ENCODE data around the gene TMEM150A. TPM values are rescaled to one million over a fixed set of nuclear protein-coding genes. Genes with fewer than 3 reads are reported as not detected.

Gene TMEM150A
- total and polyA plus RNA-seq, 2 of the 4 experiments (the other 2 are of a cell fraction) = 4.8 to 16.3 TPM

GRCh38 chr2:85564144-85564563 is 38.3 kb downstream of the TMEM150A start:
- H3K4ac ChIP-seq (ENCODE audit: low read depth, low read length) = no peak overlapping the region
- no peak overlapping the region for H2AK9ac ChIP-seq (replicated peaks; ENCODE audit: low read depth, low read length, poor library complexity)
- no peaks in the 10 kb centered on the region for H3K9me3 ChIP-seq (ENCODE audit: control insufficient read depth, insufficient read depth, low read length)
- H2BK20ac ChIP-seq (ENCODE audit: low read depth, low read length) = no peak overlapping the region
- dilution Hi-C loops (cut with HindIII; ENCODE audit: low sequenced_read_pairs, unreplicated experiment) = no loop called here
- no peak overlapping the region for H3K4me3 ChIP-seq (ENCODE audit: insufficient read depth, low read depth, low read length)
- H3K23ac ChIP-seq (ENCODE audit: low read depth, low read length) = no peak overlapping the region
- no peak overlapping the region for H3K14ac ChIP-seq (replicated peaks; ENCODE audit: low read depth, low read length)
- intact Hi-C loops (cut with micrococcal nuclease) = loop anchor here (5.0 kb wide), 1 partner anchor 38 kb away; the partner anchor contains the start of gene TMEM150A
- in situ Hi-C loops (cut with MboI; ENCODE audit: low sequenced_read_pairs) = no loop called here
- no peak overlapping the region for H3K9ac ChIP-seq (ENCODE audit: low read depth, low read length)
- DNase-seq (no peak), ATAC-seq (ENCODE audit: low read depth) (no peak)
- H2AK5ac ChIP-seq (ENCODE audit: low read depth, low read length) = no peak overlapping the region
- H2AFZ ChIP-seq (replicated peaks; ENCODE audit: low read length, poor library complexity) = no peak overlapping the region
- peaks cover 3% of the 10 kb centered on the region; the same call in 1 of the 2 replicates for H3K4me1 ChIP-seq (ENCODE audit: control insufficient read depth, insufficient read depth, low read length)
- BruUV-seq (replicated peaks) = no TSS peak
- no peaks in the 10 kb centered on the region for H3K9me1 ChIP-seq (ENCODE audit: insufficient read depth, low read length)
- H2BK5ac ChIP-seq (ENCODE audit: low read depth, low read length, poor library complexity, severe bottlenecking) = no peak overlapping the region
- no CpG with 5 or more reads among the region's 5 CpGs for WGBS, 2 experiments (ENCODE audit: extremely low coverage in 2 of 2, insufficient read length in 1 of 2)
- H3K56ac ChIP-seq (ENCODE audit: extremely low read depth, insufficient read depth, low read length) = no peak overlapping the region
- H2BK15ac ChIP-seq (ENCODE audit: low read depth, low read length) = no peak overlapping the region
- ChIA-PET POLR2A (ENCODE audit: unreplicated experiment) (interaction anchor here (0.6 kb wide), 1 partner anchor 245 kb away, joined by 4 read pairs; no protein-coding TSS in a partner anchor), CTCF (interaction anchor here (0.7 kb wide), 1 partner anchor 140 kb away, joined by 3 read pairs; no protein-coding TSS in a partner anchor)
- no peak overlapping the region for H4K91ac ChIP-seq (ENCODE audit: insufficient read depth, low read depth, low read length)
- no peak overlapping the region for H4K5ac ChIP-seq (ENCODE audit: low read depth, low read length)
- H4K8ac ChIP-seq (ENCODE audit: low read depth in 2 of 2, low read length in 2 of 2) = no peak overlapping the region
- H2BK120ac ChIP-seq (ENCODE audit: low read depth, low read length) = no peak overlapping the region
- no peaks in the 10 kb centered on the region for H3K36me3 ChIP-seq (ENCODE audit: control insufficient read depth, insufficient read depth, low read length)
- no peak overlapping the region for H3K18ac ChIP-seq (ENCODE audit: low read depth, low read length)
- no peak overlapping the region for H3K4me2 ChIP-seq (ENCODE audit: low read depth, low read length)
- H3K27me3 ChIP-seq (ENCODE audit: control insufficient read depth, insufficient read depth, low read length) = no peaks in the 10 kb centered on the region
- peaks cover 5 to 21% of the 10 kb centered on the region in 2 experiments for H3K79me1 ChIP-seq (ENCODE audit: low read depth in 1 of 2, low read length in 2 of 2)
- no peaks in the 10 kb centered on the region for H4K20me1 ChIP-seq (ENCODE audit: insufficient read depth, low read length)
- no peak overlapping the region for H3K27ac ChIP-seq (ENCODE audit: insufficient read depth, low read length)
- peak; percentile 12; the same call in 1 of the 2 replicates for TF ChIP-seq CEBPB (IDR thresholded peaks at IDR 0.05; ENCODE audit: low read depth, low read length)
- TF ChIP-seq CHD1 (IDR thresholded peaks at IDR 0.05; ENCODE audit: low read depth, low read length) = no peak
- no peak for TF ChIP-seq RCOR1 (IDR thresholded peaks at IDR 0.05; ENCODE audit: insufficient replicate concordance, low read length)
- no peak for TF ChIP-seq ELK1 (IDR thresholded peaks at IDR 0.05; ENCODE audit: borderline replicate concordance, low read depth, low read length)
- TF ChIP-seq, protein P1, sequence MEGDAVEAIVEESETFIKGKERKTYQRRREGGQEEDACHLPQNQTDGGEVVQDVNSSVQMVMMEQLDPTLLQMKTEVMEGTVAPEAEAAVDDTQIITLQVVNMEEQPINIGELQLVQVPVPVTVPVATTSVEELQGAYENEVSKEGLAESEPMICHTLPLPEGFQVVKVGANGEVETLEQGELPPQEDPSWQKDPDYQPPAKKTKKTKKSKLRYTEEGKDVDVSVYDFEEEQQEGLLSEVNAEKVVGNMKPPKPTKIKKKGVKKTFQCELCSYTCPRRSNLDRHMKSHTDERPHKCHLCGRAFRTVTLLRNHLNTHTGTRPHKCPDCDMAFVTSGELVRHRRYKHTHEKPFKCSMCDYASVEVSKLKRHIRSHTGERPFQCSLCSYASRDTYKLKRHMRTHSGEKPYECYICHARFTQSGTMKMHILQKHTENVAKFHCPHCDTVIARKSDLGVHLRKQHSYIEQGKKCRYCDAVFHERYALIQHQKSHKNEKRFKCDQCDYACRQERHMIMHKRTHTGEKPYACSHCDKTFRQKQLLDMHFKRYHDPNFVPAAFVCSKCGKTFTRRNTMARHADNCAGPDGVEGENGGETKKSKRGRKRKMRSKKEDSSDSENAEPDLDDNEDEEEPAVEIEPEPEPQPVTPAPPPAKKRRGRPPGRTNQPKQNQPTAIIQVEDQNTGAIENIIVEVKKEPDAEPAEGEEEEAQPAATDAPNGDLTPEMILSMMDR (conservative IDR thresholded peaks at IDR 0.05; ENCODE audit: low read depth, low read length) = no peak
- TF ChIP-seq NFE2L2 (IDR thresholded peaks at IDR 0.05; ENCODE audit: low read depth, low read length) = no peak
- no peak for TF ChIP-seq POLR2A (IDR thresholded peaks at IDR 0.05; ENCODE audit: low read depth, low read length)

Measured in IMR-90 (cell line).